PC-3 (cell line): ENCODE measurements around the gene COX5A. TPM values are rescaled to one million over a fixed set of nuclear protein-coding genes. Genes with fewer than 3 reads are reported as not detected.

Experiments
- ATAC-seq: fragments of 200-7000 bp; cut with Tn5 transposase; 2 replicates; pipeline ENCODE4 v1.9.1; 2020; ENCODE audit warnings: mild to moderate bottlenecking, moderate library complexity
- BruUV-seq: library from RNA; stranded (reverse); fragments of 400-500 nt; replicated peaks from 2 replicates; lab custom pipeline; 2021; lab: Mats Ljungman, UMichigan
- CTCF ChIA-PET: fragments of 300-600 bp; sonication (Branson Sonifier 250); formaldehyde crosslinking; loops from one replicate; lab custom pipeline; 2022; ENCODE audit warnings: antibody characterized with exemption; lab: Charles Lee
- POLR2A ChIA-PET: fragments of 300-600 bp; sonication (Branson Sonifier 250); formaldehyde crosslinking; loops from one replicate; lab custom pipeline; 2022; ENCODE audit warnings: antibody characterized with exemption; ENCODE audit not compliant: unreplicated experiment; lab: Charles Lee
- DNase-seq: peaks from one replicate; pipeline ENCODE4 v3.0.0-alpha.2; 2015
- H2AFZ ChIP-seq: fragments of 300-600 bp; sonication (generic); 2 replicates; pipeline ENCODE4 v1.6.0; 2016; ENCODE audit warnings: antibody characterized with exemption, low read length
- H3F3A ChIP-seq: fragments of 300-600 bp; sonication (generic); one replicate; pipeline ENCODE4 v1.6.0; 2017; ENCODE audit warnings: antibody characterized with exemption, low read length, control low read depth, mild to moderate bottlenecking; ENCODE audit not compliant: unreplicated experiment
- H3K27ac ChIP-seq: fragments of 300-600 bp; sonication (generic); 2 replicates; pipeline ENCODE4 v1.5.1; 2016; ENCODE audit warnings: mild to moderate bottlenecking, low read length
- H3K27me3 ChIP-seq: fragments of 300-600 bp; sonication (generic); 2 replicates; pipeline ENCODE4 v1.6.1; 2016; ENCODE audit warnings: low read length, mixed read lengths
- H3K36me3 ChIP-seq: fragments of 300-600 bp; sonication (generic); 2 replicates; pipeline ENCODE4 v1.6.1; 2016; ENCODE audit warnings: low read depth, mixed run types, low read length, mixed read lengths
- H3K4me1 ChIP-seq: fragments of 300-600 bp; sonication (generic); 2 replicates; pipeline ENCODE4 v1.5.1; 2016; ENCODE audit warnings: low read length; ENCODE audit not compliant: insufficient read depth
- H3K4me2 ChIP-seq: fragments of 300-600 bp; sonication (generic); 2 replicates; pipeline ENCODE4 v1.6.0; 2016; ENCODE audit warnings: low read length
- H3K4me3 ChIP-seq: fragments of 300-600 bp; sonication (generic); 2 replicates; pipeline ENCODE4 v1.5.1; 2016; ENCODE audit warnings: mild to moderate bottlenecking, low read length, mixed read lengths
- H3K79me2 ChIP-seq: fragments of 300-600 bp; sonication (generic); 2 replicates; pipeline ENCODE4 v1.6.1; 2017; ENCODE audit warnings: low read length, mixed read lengths
- H3K9ac ChIP-seq: fragments of 300-600 bp; sonication (generic); 2 replicates; pipeline ENCODE4 v1.6.0; 2016; ENCODE audit warnings: mild to moderate bottlenecking, low read length
- H3K9me2 ChIP-seq: fragments of 300-600 bp; sonication (generic); replicated peaks from 2 replicates; pipeline ENCODE4 v1.6.1; 2016; ENCODE audit warnings: mixed run types, low read length, mixed read lengths
- H3K9me3 ChIP-seq: fragments of 300-600 bp; sonication (generic); 2 replicates; pipeline ENCODE4 v1.6.1; 2016; ENCODE audit warnings: low read length, mixed read lengths
- H4K20me1 ChIP-seq: fragments of 300-600 bp; sonication (generic); 2 replicates; pipeline ENCODE4 v1.6.1; 2016; ENCODE audit warnings: low read length, mixed read lengths
- CTCF ChIP-seq: fragments of 300-600 bp; sonication (generic); conservative IDR thresholded peaks from 2 replicates; pipeline ENCODE4 v1.5.1; 2017; ENCODE audit warnings: antibody characterized with exemption, low read depth, mild to moderate bottlenecking, low read length
- EZH2 ChIP-seq: fragments of 300-600 bp; sonication (generic); IDR thresholded peaks from one replicate; pipeline ENCODE4 v1.6.1; 2017; ENCODE audit warnings: antibody characterized with exemption, mild to moderate bottlenecking, low read length; ENCODE audit not compliant: unreplicated experiment
- EZH2phosphoT487 ChIP-seq: fragments of 300-600 bp; sonication (generic); IDR thresholded peaks from 2 replicates; pipeline ENCODE4 v1.6.1; 2018; ENCODE audit warnings: mild to moderate bottlenecking, antibody characterized with exemption, low read length, borderline replicate concordance
- intact Hi-C: fragments of 100-400 bp; cut with micrococcal nuclease; formaldehyde crosslinking; loops from 2 replicates; pipeline ENCODE4 v1.9.0; 2023
- total RNA-seq: library from RNA; depleted of rRNA; stranded (reverse); fragments of >200 nt; gene quantifications from 2 replicates; pipeline ENCODE4 v1.2.3, GENCODE V29; 2014

COX5A gene
- total RNA-seq, 1 experiment from 2014 or later: 145 TPM

DNA sequence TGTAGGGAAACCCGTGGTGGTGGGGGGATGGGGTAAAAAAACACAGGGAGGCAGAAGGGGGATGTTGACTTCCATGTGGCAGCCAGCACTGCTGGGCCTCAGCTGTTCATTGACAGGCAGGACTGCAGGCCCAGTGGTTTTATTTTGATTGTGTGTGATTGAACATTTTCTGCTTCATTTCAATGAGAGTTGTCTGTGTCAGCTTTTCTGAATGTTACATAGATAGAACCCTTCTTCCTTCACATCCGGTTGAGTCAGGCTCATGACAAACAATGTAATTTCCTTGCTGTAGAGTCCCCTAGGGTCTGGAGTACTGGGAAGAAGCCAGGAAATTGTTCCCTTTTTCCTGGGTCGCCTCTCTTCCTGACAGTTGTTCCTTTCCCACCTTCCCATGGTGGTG, 26.9 kb upstream of the COX5A start:
- Histone ChIP-seq H3K4me1 (peaks cover 11% of the 10 kb centered on the region), H3K79me2 (no peaks in the 10 kb centered on the region), H3K4me3 (no peak overlapping the region), H3K9ac (no peak overlapping the region), H4K20me1 (no peaks in the 10 kb centered on the region), H3K36me3 (no peaks in the 10 kb centered on the region), H3F3A (no peaks in the 10 kb centered on the region), H3K9me3 (no peaks in the 10 kb centered on the region), H3K27me3 (no peaks in the 10 kb centered on the region), H3K9me2 (no peaks in the 10 kb centered on the region), H2AFZ (peak overlapping the region; percentile 19; the same call in 1 of the 2 replicates), H3K27ac (peak overlapping the region; percentile 28; the same call in 1 of the 2 replicates), H3K4me2 (0 out of 2 replicates have a peak overlapping the region, but pooled peaks have one; percentile 34)
- ATAC-seq (peak; percentile 66), DNase-seq (peak; percentile 67)
- no peak for TF ChIP-seq EZH2
- POLR2A ChIA-PET: interaction anchor here (0.6 kb wide), 2 partner anchors 30 to 196 kb away, joined by 3 to 10 read pairs; no protein-coding TSS in a partner anchor
- intact Hi-C loops: no loop called here
- CTCF ChIA-PET: no interaction called here
- BruUV-seq: no TSS peak

- H3K4me3 ChIP-seq: no peak overlapping the region
- no peaks in the 10 kb centered on the region for H3K9me2 ChIP-seq
- no peaks in the 10 kb centered on the region for H3K36me3 ChIP-seq
- no peak overlapping the region for H3K9ac ChIP-seq
- no peaks in the 10 kb centered on the region for H3K9me3 ChIP-seq
- no peak overlapping the region for H3K27ac ChIP-seq
- H2AFZ ChIP-seq: no peak overlapping the region
- DNase-seq: no peak
- H3K27me3 ChIP-seq: no peaks in the 10 kb centered on the region
- H3K4me1 ChIP-seq: peaks cover 11% of the 10 kb centered on the region
- ChIA-PET POLR2A (interaction anchor here (0.6 kb wide), 1 partner anchor 13 kb away, joined by 3 read pairs; no protein-coding TSS in a partner anchor), CTCF (no interaction called here)
- no peaks in the 10 kb centered on the region for H3K79me2 ChIP-seq
- TF ChIP-seq CTCF: no peak
- TF ChIP-seq EZH2: no peak
- TF ChIP-seq EZH2phosphoT487: no peak
- ATAC-seq: no peak
- no peaks in the 10 kb centered on the region for H3F3A ChIP-seq
- no peak overlapping the region for H3K4me2 ChIP-seq
- no peaks in the 10 kb centered on the region for H4K20me1 ChIP-seq
- no TSS peak for BruUV-seq
- intact Hi-C loops: no loop called here
Observed at GRCh38 chr15:74963213-74963612, 25.3 kb upstream of the COX5A start.

- CTCF ChIA-PET: no interaction called here
- H2AFZ ChIP-seq: no peak overlapping the region
- no peak overlapping the region for H3K4me2 ChIP-seq
- H3K4me1 ChIP-seq: peaks cover 11% of the 10 kb centered on the region
- no peak overlapping the region for H3K4me3 ChIP-seq
- no peaks in the 10 kb centered on the region for H4K20me1 ChIP-seq
- no peaks in the 10 kb centered on the region for H3K27me3 ChIP-seq
- H3K9me3 ChIP-seq: no peaks in the 10 kb centered on the region
- intact Hi-C loops: no loop called here
- DNase-seq (no peak), ATAC-seq (no peak)
- POLR2A ChIA-PET: no interaction called here
- no peaks in the 10 kb centered on the region for H3K9me2 ChIP-seq
- H3K36me3 ChIP-seq: no peaks in the 10 kb centered on the region
- no peak overlapping the region for H3K9ac ChIP-seq
- no TSS peak for BruUV-seq
- H3K27ac ChIP-seq: no peak overlapping the region
- no peak for TF ChIP-seq EZH2phosphoT487
- TF ChIP-seq CTCF: no peak
- TF ChIP-seq EZH2: no peak
- H3F3A ChIP-seq: no peaks in the 10 kb centered on the region
- no peaks in the 10 kb centered on the region for H3K79me2 ChIP-seq
Observed at GRCh38 chr15:74962671-74963070, 24.8 kb upstream of the COX5A start.
